Heart left ventricle (tissue), 16 donors: ENCODE data around the gene FAM3B. TPM values are rescaled to one million over a fixed set of nuclear protein-coding genes. Genes with fewer than 3 reads are reported as not detected.

ENCODE experiments used
- ATAC-seq, 4 donors: fragments of 200-7000 bp; cut with Tn5 transposase; one replicate each; pipeline ENCODE4 v1.9.1; 2020 to 2022; ENCODE audit warnings: moderate library complexity in 4 of 4, mild to moderate bottlenecking in 3 of 4, moderate number of reproducible peaks in 1 of 4
- DNase-seq, 5 donors: peaks; one replicate each; pipeline ENCODE4 v3.0.0-alpha.2; 2020
- H3K27ac ChIP-seq, 12 donors: fragments of 200-600 bp; sonication (generic) in 4 of 12; one replicate each; pipeline versions ENCODE4 v1.5.0 to v1.8.0; 2016 to 2022; ENCODE audit warnings: mild to moderate bottlenecking in 2 of 12
- H3K27me3 ChIP-seq, 9 donors: fragments of 200-600 bp; sonication (generic) in 2 of 9; one replicate each; pipeline versions ENCODE4 v1.5.1 to v1.8.0; 2016 to 2022; ENCODE audit warnings: mild to moderate bottlenecking in 3 of 9
- H3K36me3 ChIP-seq, 9 donors: fragments of 200-600 bp; sonication (generic) in 2 of 9; one replicate each; pipeline versions ENCODE4 v1.5.0 to v1.8.0; 2018 to 2022; ENCODE audit warnings: mild to moderate bottlenecking in 2 of 9
- H3K4me1 ChIP-seq, 12 donors: fragments of 200-600 bp; sonication (generic) in 4 of 12; one replicate each; pipeline versions ENCODE4 v1.5.0 to v1.8.0; 2016 to 2022; ENCODE audit warnings: mild to moderate bottlenecking in 3 of 12
- H3K4me3 ChIP-seq, 12 donors: fragments of 200-600 bp; sonication (generic) in 4 of 12; one replicate each; pipeline versions ENCODE4 v1.5.0 to v1.8.0; 2017 to 2022; ENCODE audit warnings: mild to moderate bottlenecking in 9 of 12, moderate library complexity in 4 of 12
- H3K9me3 ChIP-seq, 12 donors: fragments of 200-600 bp; sonication (generic) in 4 of 12; one replicate each; pipeline versions ENCODE4 v1.5.0 to v1.8.0; 2016 to 2022; ENCODE audit warnings: mild to moderate bottlenecking in 1 of 12
- POLR2A ChIP-seq, 2 donors: fragments of 450-650 bp; IDR thresholded peaks; one replicate each; pipeline ENCODE4 v1.6.1; 2017; ENCODE audit warnings: antibody characterized with exemption in 2 of 2, mild to moderate bottlenecking in 2 of 2, moderate library complexity in 2 of 2
- WGBS, 4 donors: extraction: QIAGEN DNeasy Blood & Tissue Kit in 2 of 4; methylation state at CpG; one replicate each; pipeline versions ENCODE4 v1.1.5 to v1.1.7; 2013 to 2018; 5-methylcytosine and 5-hydroxymethylcytosine counted together
- intact Hi-C, 10 donors: fragments of 100-400 bp; cut with DNase I; formaldehyde crosslinking; loops; one replicate each; pipeline versions ENCODE4 v1.11.1 to v1.14.2; 2022
- polyA plus RNA-seq, 2 donors: library from polyadenylated mRNA; stranded (reverse); fragments of 200-250 nt; gene quantifications; one replicate each; pipeline ENCODE4 v1.2.3, GENCODE V29; 2013
- total RNA-seq, 9 donors: library from RNA; depleted of rRNA in 2 of 9; stranded (reverse); fragments of >200 nt in 2 of 9; fragmentation: NEBNext Ultra II Directional in 3 of 9; extraction: Animal tissue kit (Norgen Biotek cat#: 25700) in 3 of 9; gene quantifications; one replicate each; pipeline versions ENCODE4 v1.1.0 to v1.2.4, GENCODE V29; 2016 to 2023
- TF ChIP-seq, protein P1 (sequence below), 12 donors: fragments of 200-600 bp; sonication (generic) in 4 of 12; IDR thresholded peaks; one replicate each; pipeline versions ENCODE4 v1.5.0 to v1.8.0; 2018 to 2022; ENCODE audit warnings: antibody characterized with exemption in 12 of 12, mild to moderate bottlenecking in 5 of 12
- donor health status: ischemic (EF 13 %, LVEDD 7.1; RV severe dilation, severe dysfunction).
- donor health status: healthy with polysubstance abuse.
- donor health status: DM: no; HTN: yes; CAD: no.
- donor health status: DM: no; HTN: no; CAD: no.
- donor health status: ischemic (EF 25% LVEDD 6.9; RV normal size, moderate dysfunction).
- donor health status: ischemic (EF 25% LVEDD 5.7; RV mildly dilated, moderate dysfunction).
- donor health status: healthy.
- donor health status: DM: yes; HTN: yes; CAD: no.
- donor health status: ischemic (EF 35%, LVEDD 5.7; RV mildly dilated, moderate dysfunction).
- donor health status: nonischemic (EF 11% LVEDD 7.7; RV severe dilation, severe dysfunction).
- donor health status: DM: yes; HTN: yes; CAD: no.
- donor health status: PGD.
- donor health status: ischemic (EF 29% LVEDD 5.4; RV normal size, mild dysfunction).
- donor health status: nonischemic (EF 23%, LVEDD 6.1; RV moderate dilation, normal function).

Gene FAM3B
- total and polyA plus RNA-seq, 11 donors, result 0.10 to 0.54 TPM; not detected in 9

DNA sequence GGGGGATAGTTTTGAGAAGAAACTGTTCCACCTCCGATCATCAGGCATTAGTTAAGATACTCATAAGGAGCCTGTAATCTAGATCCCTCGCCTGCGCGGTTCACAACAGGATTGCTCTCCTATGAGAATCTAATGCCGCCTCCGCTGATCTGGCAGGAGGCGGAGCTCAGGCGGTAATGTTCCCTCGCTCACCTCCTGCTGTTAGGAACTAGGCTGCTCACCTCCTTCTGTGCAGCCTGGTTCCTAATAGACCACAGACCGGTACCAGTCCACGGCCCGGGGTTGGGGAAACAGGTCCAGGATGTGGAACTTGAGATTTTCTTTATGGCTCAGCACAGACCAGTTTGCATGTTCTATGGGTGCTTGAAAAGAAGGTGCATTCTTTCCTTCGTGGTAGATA is 27.2 kb upstream of the FAM3B start:
- ATAC-seq (no peak), DNase-seq (no peak)
- H3K27ac ChIP-seq, result no peak overlapping the region
- H3K27me3 ChIP-seq, result peaks cover 0 to 41% (median 16%) of the 10 kb centered on the region in 9 donors
- no peaks in the 10 kb centered on the region for H3K36me3 ChIP-seq
- no peak overlapping the region for H3K4me3 ChIP-seq
- no peak for TF ChIP-seq POLR2A (IDR thresholded peaks at IDR 0.05)
- TF ChIP-seq, protein P1, sequence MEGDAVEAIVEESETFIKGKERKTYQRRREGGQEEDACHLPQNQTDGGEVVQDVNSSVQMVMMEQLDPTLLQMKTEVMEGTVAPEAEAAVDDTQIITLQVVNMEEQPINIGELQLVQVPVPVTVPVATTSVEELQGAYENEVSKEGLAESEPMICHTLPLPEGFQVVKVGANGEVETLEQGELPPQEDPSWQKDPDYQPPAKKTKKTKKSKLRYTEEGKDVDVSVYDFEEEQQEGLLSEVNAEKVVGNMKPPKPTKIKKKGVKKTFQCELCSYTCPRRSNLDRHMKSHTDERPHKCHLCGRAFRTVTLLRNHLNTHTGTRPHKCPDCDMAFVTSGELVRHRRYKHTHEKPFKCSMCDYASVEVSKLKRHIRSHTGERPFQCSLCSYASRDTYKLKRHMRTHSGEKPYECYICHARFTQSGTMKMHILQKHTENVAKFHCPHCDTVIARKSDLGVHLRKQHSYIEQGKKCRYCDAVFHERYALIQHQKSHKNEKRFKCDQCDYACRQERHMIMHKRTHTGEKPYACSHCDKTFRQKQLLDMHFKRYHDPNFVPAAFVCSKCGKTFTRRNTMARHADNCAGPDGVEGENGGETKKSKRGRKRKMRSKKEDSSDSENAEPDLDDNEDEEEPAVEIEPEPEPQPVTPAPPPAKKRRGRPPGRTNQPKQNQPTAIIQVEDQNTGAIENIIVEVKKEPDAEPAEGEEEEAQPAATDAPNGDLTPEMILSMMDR (IDR thresholded peaks at IDR 0.05), result no peak
- WGBS, 4 donors, result 67 to 84% (median 74%) methylated on average over 13 of the region's 13 CpGs
- H3K9me3 ChIP-seq, result no peaks in the 10 kb centered on the region
- H3K4me1 ChIP-seq, result no peaks in the 10 kb centered on the region
- intact Hi-C loops, result loop anchor here in 4 of 10 donors (10.0 kb wide), 3 partner anchors 325 to 825 kb away; no protein-coding TSS in a partner anchor

DNA sequence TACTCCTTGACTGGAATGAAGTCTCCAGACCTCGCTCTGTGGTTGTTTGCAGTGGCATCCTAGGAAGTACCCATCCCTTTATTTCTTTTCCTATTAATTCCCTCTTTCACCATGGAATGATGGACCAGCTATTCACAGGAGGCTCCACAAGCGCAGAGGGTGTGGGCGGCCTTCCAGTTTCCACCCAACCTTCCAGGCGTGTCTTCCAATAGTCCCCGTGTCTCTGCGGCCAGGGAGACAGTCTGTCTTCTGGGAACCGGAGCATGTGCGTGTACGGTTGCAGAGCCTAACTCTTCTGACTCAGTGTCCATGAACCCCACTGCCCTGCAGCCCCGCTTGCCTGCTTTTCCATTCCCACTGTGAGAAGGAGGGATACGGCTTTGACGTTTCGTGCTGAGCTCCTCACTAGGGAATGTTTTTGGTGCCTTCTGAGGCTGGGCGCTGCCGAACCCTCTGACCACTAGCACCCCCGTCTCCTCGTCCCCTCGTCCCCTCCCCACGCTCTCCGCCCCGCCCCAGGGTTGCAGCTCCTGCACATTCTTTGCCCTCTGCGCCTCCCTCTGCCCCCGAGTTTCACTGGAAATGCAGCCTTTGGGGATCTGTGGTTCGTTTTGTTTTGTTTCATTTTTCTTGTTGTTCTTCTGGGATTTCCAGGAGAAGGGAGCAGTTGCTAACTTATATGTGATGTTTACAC is 26.3 kb upstream of the FAM3B start:
- WGBS, 4 donors, result 59 to 64% (median 60%) methylated on average over 23 to 24 of the region's 24 CpGs
- intact Hi-C loops, result loop anchor here in 1 of 10 donors (5.0 kb wide), 1 partner anchor 177 kb away; no protein-coding TSS in a partner anchor
- H3K4me1 ChIP-seq, result no peaks in the 10 kb centered on the region
- H3K27ac ChIP-seq, result no peak overlapping the region
- H3K36me3 ChIP-seq, result no peaks in the 10 kb centered on the region
- peaks cover 0 to 41% (median 16%) of the 10 kb centered on the region in 9 donors for H3K27me3 ChIP-seq
- H3K4me3 ChIP-seq, result peak overlapping the region in 5 of 12 donors; percentile 2 to 34 (median 11)
- ATAC-seq, result no peak
- no peaks in the 10 kb centered on the region for H3K9me3 ChIP-seq
- no peak for TF ChIP-seq POLR2A (IDR thresholded peaks at IDR 0.05)
- TF ChIP-seq, protein P1 (IDR thresholded peaks at IDR 0.05), result no peak
- no peak for DNase-seq

DNA sequence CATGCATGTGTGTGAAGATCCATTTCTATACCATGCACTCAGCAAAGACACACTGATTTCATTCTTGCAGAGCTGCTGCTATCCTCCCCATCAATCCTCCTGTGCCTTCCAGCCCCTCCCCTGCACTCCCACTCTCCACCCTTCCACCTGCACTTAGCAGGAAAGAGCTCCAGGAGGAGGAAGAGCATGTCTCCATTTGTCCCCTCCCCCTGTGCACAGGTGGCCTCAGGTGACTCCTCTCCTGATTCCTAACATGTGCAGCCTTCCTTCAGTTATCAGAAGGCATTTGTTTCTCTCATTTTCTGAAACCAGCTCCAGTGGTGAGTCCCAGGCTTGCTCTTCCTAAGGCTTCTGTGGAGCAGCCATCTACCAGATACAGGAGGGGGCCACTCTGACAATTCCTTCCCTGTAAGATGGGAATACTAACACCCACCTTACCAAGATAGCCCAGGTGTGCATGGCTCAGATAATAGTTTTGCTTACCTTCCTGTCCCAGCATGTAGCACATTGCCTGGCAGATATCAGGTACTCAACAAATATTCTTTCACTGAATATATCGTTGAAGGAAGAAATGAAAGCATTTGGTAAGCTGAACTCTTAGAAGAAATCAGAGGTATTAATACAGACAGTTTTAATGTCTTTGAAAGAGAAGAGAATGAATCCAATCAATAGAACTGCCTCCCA is 21.9 kb upstream of the FAM3B start:
- H3K36me3 ChIP-seq, result no peaks in the 10 kb centered on the region
- H3K9me3 ChIP-seq, result peaks cover 0 to 9% (median 0%) of the 10 kb centered on the region in 12 donors
- ATAC-seq, result no peak
- no peaks in the 10 kb centered on the region for H3K4me1 ChIP-seq
- TF ChIP-seq, protein P1 (IDR thresholded peaks at IDR 0.05), result no peak
- TF ChIP-seq POLR2A (IDR thresholded peaks at IDR 0.05), result no peak
- peaks cover 0 to 49% (median 19%) of the 10 kb centered on the region in 9 donors for H3K27me3 ChIP-seq
- no peak for DNase-seq
- intact Hi-C loops, result loop anchor here in 1 of 10 donors (5.0 kb wide), 1 partner anchor 173 kb away; no protein-coding TSS in a partner anchor
- H3K27ac ChIP-seq, result no peak overlapping the region
- WGBS, 4 donors, result 91 to 96% (median 93%) methylated on average over 1 of the region's 1 CpG
- no peak overlapping the region for H3K4me3 ChIP-seq

DNA sequence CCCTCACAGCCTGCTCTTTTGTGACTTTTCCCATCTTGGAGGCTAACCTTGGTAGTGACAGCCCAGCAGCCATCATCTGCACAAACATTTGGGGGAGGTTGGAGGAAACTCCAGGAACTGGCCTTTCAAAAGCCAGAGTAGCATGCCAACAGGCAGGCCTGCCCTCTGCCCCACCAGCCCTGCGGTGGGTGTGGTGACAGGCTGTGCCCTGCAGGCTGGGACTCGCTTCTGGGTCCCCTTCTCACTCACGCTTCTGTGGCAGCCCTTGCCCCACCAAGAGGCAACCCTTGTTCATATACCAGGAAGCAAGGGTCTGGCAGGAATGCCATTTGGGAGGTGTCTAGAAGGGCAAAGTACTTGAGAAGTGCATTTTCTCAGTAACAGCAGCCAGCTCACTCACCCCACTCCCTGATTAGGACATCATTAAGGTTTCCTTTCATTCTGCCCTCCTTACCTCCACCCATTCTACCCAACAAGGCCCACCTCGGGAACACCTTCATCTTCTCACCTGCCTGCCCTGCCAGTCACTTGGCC is 20.8 kb upstream of the FAM3B start:
- Histone ChIP-seq H3K4me3 (no peak overlapping the region), H3K36me3 (no peaks in the 10 kb centered on the region), H3K27ac (no peak overlapping the region), H3K4me1 (no peaks in the 10 kb centered on the region), H3K27me3 (peaks cover 0 to 39% (median 15%) of the 10 kb centered on the region in 9 donors), H3K9me3 (peaks cover 0 to 10% (median 0%) of the 10 kb centered on the region in 12 donors)
- WGBS, 4 donors, result 85 to 90% (median 86%) methylated on average over 4 of the region's 4 CpGs
- intact Hi-C loops, result no loop called here
- ATAC-seq, result no peak
- TF ChIP-seq, protein P1 (IDR thresholded peaks at IDR 0.05), result no peak
- TF ChIP-seq POLR2A (IDR thresholded peaks at IDR 0.05), result no peak
- no peak for DNase-seq
